Heart right ventricle (tissue), 16 donors: ENCODE measurements around the gene SF3A1. TPM values are rescaled to one million over a fixed set of nuclear protein-coding genes. Genes with fewer than 3 reads are reported as not detected.
A peak's percentile ranks its signal among the peaks of the same experiment; 100 is the strongest.

ENCODE experiments used
- ATAC-seq, 8 donors: fragments of 200-7000 bp; cut with Tn5 transposase; one replicate each; pipeline ENCODE4 v1.9.1; 2020; ENCODE audit warnings: mild to moderate bottlenecking in 8 of 8, moderate library complexity in 8 of 8, moderate number of reproducible peaks in 1 of 8
- DNase-seq, 2 donors: peaks; one replicate each; pipeline ENCODE4 v3.0.0-alpha.2; 2020
- H3K27ac ChIP-seq, 10 donors: fragments of 200-600 bp; sonication (generic) in 2 of 10; one replicate each; pipeline versions ENCODE4 v1.5.0 to v1.8.0; 2020 to 2022; ENCODE audit warnings: mild to moderate bottlenecking in 3 of 10
- H3K27me3 ChIP-seq, 7 donors: fragments of 200-600 bp; one replicate each; pipeline ENCODE4 v1.8.0; 2021 to 2022; ENCODE audit warnings: mild to moderate bottlenecking in 2 of 7
- H3K36me3 ChIP-seq, 9 donors: fragments of 200-600 bp; sonication (generic) in 1 of 9; one replicate each; pipeline versions ENCODE4 v1.5.0 to v1.8.0; 2020 to 2022; ENCODE audit warnings: mild to moderate bottlenecking in 2 of 9
- H3K4me1 ChIP-seq, 9 donors: fragments of 200-600 bp; sonication (generic) in 1 of 9; one replicate each; pipeline versions ENCODE4 v1.5.0 to v1.8.0; 2020 to 2022; ENCODE audit warnings: mild to moderate bottlenecking in 4 of 9
- H3K4me3 ChIP-seq, 10 donors: fragments of 200-600 bp; sonication (generic) in 2 of 10; one replicate each; pipeline versions ENCODE4 v1.5.0 to v1.8.0; 2020 to 2022; ENCODE audit warnings: mild to moderate bottlenecking in 7 of 10, moderate library complexity in 2 of 10
- H3K9me3 ChIP-seq, 11 donors: fragments of 200-600 bp in 10 of 11; sonication (generic) in 2 of 11; one replicate each; pipeline versions ENCODE4 v1.5.0 to v1.8.0; 2013 to 2022; ENCODE audit warnings: mild to moderate bottlenecking in 2 of 11, control low read depth in 1 of 11, moderate library complexity in 1 of 11
- CTCF ChIP-seq, 9 donors: fragments of 200-600 bp; sonication (generic) in 2 of 9; IDR thresholded peaks; one replicate each; pipeline versions ENCODE4 v1.5.0 to v1.8.0; 2021 to 2022; ENCODE audit warnings: antibody characterized with exemption in 9 of 9, mild to moderate bottlenecking in 5 of 9, moderate library complexity in 1 of 9
- WGBS, 2 donors: extraction: QIAGEN DNeasy Blood & Tissue Kit; methylation state at CpG; one replicate each; pipeline ENCODE4 v1.1.7; 2013; ENCODE audit warnings: inconsistent platforms in 1 of 2; 5-methylcytosine and 5-hydroxymethylcytosine counted together
- intact Hi-C, 10 donors: fragments of 100-400 bp; cut with DNase I; formaldehyde crosslinking; loops; one replicate each; pipeline versions ENCODE4 v1.11.1 to v1.14.2; 2022
- polyA plus RNA-seq, 2 donors: library from polyadenylated mRNA; stranded (reverse); fragments of 200-250 nt; gene quantifications; one replicate each; pipeline ENCODE4 v1.2.3, GENCODE V29; 2013
- total RNA-seq, 10 donors: library from RNA; stranded (reverse); fragmentation: NEBNext Ultra II Directional in 3 of 10; extraction: Animal tissue kit (Norgen Biotek cat#: 25700) in 3 of 10; gene quantifications; one replicate each; pipeline versions ENCODE4 v1.2.1 to v1.2.4, GENCODE V29; 2021 to 2023
- donor health status: Arrhythmogenic right ventricular cardiomyopathy.
- donor health status: ischemic (EF 13 %, LVEDD 7.1; RV severe dilation, severe dysfunction).
- donor health status: healthy with polysubstance abuse.
- donor health status: DM: no; HTN: yes; CAD: no.
- donor health status: DM: no; HTN: no; CAD: no.
- donor health status: ischemic (EF 25% LVEDD 6.9; RV normal size, moderate dysfunction).
- donor health status: ischemic (EF 25% LVEDD 5.7; RV mildly dilated, moderate dysfunction).
- donor health status: healthy.
- donor health status: DM: yes; HTN: yes; CAD: no.
- donor health status: Ischemic cardiomyopathy.
- donor health status: ischemic (EF 35%, LVEDD 5.7; RV mildly dilated, moderate dysfunction).
- donor health status: nonischemic (EF 11% LVEDD 7.7; RV severe dilation, severe dysfunction).
- donor health status: DM: yes; HTN: yes; CAD: no.
- donor health status: PGD.
- donor health status: ischemic (EF 29% LVEDD 5.4; RV normal size, mild dysfunction).
- donor health status: nonischemic (EF 23%, LVEDD 6.1; RV moderate dilation, normal function).

The SF3A1 gene
- total and polyA plus RNA-seq, 12 donors, result 13.2 to 132 (median 103) TPM

GRCh38 chr22:30310881-30311771 is 45.6 kb downstream of the SF3A1 start:
- no peak for TF ChIP-seq CTCF (IDR thresholded peaks at IDR 0.05)
- no peaks in the 10 kb centered on the region for H3K9me3 ChIP-seq
- peak overlapping the region; percentile 31 to 92 (median 78) for H3K27ac ChIP-seq
- intact Hi-C loops, result no loop called here
- peak overlapping the region in 3 of 10 donors; percentile 5 to 12 (median 10) for H3K4me3 ChIP-seq
- 24 to 27% methylated on average over 8 of the region's 8 CpGs for WGBS, 2 donors
- peak; percentile 84 to 95 (median 93) for ATAC-seq
- H3K27me3 ChIP-seq, result no peaks in the 10 kb centered on the region
- peaks cover 0 to 5% (median 0%) of the 10 kb centered on the region in 9 donors for H3K36me3 ChIP-seq
- DNase-seq, result peak; percentile 80 to 85
- peaks cover 34 to 100% (median 92%) of the 10 kb centered on the region in 9 donors for H3K4me1 ChIP-seq

- WGBS, 2 donors, result 64 to 65% methylated on average over 7 of the region's 7 CpGs
- Histone ChIP-seq H3K27ac (peak overlapping the region; percentile 31 to 92 (median 75)), H3K9me3 (no peaks in the 10 kb centered on the region), H3K4me1 (peaks cover 34 to 100% (median 94%) of the 10 kb centered on the region in 9 donors), H3K4me3 (no peak overlapping the region), H3K27me3 (no peaks in the 10 kb centered on the region), H3K36me3 (no peaks in the 10 kb centered on the region)
- intact Hi-C loops, result no loop called here
- TF ChIP-seq CTCF (IDR thresholded peaks at IDR 0.05), result no peak
- DNase-seq (no peak), ATAC-seq (peak in 7 of 8 donors; percentile 5 to 49 (median 14))
Observed at GRCh38 chr22:30309951-30310741, 46.5 kb downstream of the SF3A1 start.

- ATAC-seq (no peak), DNase-seq (no peak)
- H3K4me1 ChIP-seq, result peaks cover 44 to 100% (median 95%) of the 10 kb centered on the region in 9 donors
- no peaks in the 10 kb centered on the region for H3K27me3 ChIP-seq
- no peak overlapping the region for H3K4me3 ChIP-seq
- intact Hi-C loops, result no loop called here
- H3K9me3 ChIP-seq, result no peaks in the 10 kb centered on the region
- peak overlapping the region in 5 of 10 donors; percentile 12 to 92 (median 33) for H3K27ac ChIP-seq
- H3K36me3 ChIP-seq, result peaks cover 0 to 8% (median 0%) of the 10 kb centered on the region in 9 donors
- no peak for TF ChIP-seq CTCF (IDR thresholded peaks at IDR 0.05)
- WGBS, 2 donors, result 77 to 79% methylated on average over 5 of the region's 5 CpGs
Observed at GRCh38 chr22:30308518-30309230, 48.0 kb downstream of the SF3A1 start.

- peaks cover 42 to 100% (median 98%) of the 10 kb centered on the region in 9 donors for H3K4me1 ChIP-seq
- DNase-seq, result no peak
- WGBS, 2 donors, result 86 to 89% methylated on average over 2 of the region's 2 CpGs
- H3K27ac ChIP-seq, result peak overlapping the region in 2 of 10 donors; percentile 33 to 92
- no peaks in the 10 kb centered on the region for H3K27me3 ChIP-seq
- H3K9me3 ChIP-seq, result no peaks in the 10 kb centered on the region
- intact Hi-C loops, result no loop called here
- H3K4me3 ChIP-seq, result no peak overlapping the region
- ATAC-seq, result no peak
- no peak for TF ChIP-seq CTCF (IDR thresholded peaks at IDR 0.05)
- H3K36me3 ChIP-seq, result peaks cover 0 to 14% (median 0%) of the 10 kb centered on the region in 9 donors
Observed at GRCh38 chr22:30308093-30308492, 48.6 kb downstream of the SF3A1 start.
